GM19395 (cell line): ENCODE results near the gene AMMECR1L.
A peak's percentile ranks its signal among the peaks of the same experiment; 100 is the strongest.
"Not testable (repeated sequence)": the region's sequence is repeated elsewhere in the genome, so short reads cannot be mapped to it uniquely, and the experiment has no call there.

Experiments
- ATAC-seq: cut with Tn5 transposase; IDR thresholded peaks from one replicate; pipeline ENCODE4 v1.9.1; 2021; ENCODE audit warnings: mild to moderate bottlenecking, moderate library complexity; ENCODE audit not compliant: unreplicated experiment

Gene AMMECR1L

DNA sequence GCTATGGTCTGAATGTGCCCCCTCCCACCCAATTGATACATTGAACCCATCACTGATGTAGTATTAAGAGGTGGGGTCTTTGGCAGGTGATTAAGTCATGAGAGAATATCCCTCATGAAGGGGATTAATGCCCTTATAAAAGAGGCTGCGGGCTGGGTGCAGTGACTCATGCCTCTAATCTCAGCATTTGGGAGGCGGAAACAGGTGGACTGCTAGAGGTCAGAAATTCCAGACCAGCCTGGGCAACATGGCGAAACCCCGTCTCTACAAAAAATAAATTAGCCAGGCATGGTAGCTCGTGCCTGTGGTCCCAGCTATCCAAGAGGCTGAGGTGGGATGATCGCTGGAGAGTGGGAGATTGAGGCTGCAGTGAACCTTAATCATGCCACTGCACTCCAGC is 42.1 kb downstream of the AMMECR1L start:
- no peak for ATAC-seq

DNA sequence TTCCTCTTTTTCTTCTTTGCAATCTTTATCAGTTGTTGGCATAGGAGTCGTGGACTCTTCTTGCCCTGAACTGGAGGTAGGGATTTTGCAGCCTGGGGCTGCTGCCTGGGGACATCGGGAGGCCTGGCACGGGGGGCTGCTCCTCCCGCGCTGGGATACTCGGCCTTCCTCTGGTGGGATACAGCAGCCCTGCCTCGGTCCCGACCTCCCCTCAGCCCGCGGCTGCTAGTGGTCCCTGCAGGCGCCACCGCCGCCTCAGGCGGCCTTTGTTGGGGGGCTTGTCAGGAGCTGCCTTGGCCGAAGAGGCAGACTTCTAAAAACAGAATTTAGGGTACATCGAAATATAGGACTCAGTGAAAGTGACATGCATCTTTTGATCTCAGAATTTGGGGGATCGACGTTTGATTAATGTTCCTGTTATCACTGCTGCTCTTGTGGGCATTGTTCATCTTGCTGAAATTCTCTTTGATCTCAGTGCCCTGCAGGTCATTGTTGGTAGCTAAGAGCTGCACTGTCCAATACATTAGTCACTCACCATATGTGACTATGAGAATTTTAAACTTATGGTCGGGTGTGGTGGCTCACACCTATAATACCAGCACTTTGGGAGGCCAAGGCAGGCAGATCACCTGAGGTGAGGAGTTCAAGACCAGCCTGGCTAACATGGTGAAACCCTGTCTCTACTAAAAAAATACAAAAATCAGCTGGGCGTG is 44.1 kb downstream of the AMMECR1L start:
- ATAC-seq: no peak

DNA sequence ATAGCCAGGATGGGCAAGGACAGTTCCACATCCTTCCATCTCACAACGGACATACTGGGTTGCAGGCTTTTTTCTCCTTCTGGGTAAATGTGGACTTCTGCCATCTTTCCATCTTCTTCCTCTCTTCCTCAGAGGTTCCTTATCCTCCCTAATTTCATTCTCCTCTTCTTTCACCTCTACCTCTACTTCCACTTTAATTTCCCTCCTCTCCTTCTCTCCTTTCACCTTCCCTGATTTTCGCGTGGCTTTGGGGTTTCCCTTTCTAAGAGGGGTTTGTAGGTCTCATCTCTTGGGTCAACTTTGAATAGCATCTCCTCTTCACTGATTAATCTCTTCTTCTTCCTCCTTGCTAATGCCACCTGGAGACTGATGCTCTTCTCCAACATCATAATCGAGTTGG is 44.9 kb downstream of the AMMECR1L start:
- no peak for ATAC-seq

DNA sequence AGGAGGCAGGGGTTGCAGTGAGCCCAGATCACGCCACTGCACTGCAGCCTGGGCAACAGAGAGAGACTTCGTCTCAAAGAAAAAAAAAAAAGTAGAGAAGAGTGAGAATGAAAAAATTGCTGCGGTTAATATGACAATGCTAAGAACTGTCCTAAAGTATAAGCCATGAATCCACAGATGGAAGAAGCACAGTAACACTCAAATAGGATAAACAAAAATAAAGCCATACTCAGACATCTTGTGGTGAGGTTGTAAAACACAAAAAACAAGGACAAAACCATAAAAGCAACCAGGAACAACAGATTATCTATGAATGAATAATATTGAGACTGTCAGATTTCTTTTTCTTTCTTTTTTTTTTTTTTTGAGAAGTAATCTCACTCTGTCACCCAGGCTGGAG is 50.8 kb downstream of the AMMECR1L start:
- ATAC-seq: no peak

DNA sequence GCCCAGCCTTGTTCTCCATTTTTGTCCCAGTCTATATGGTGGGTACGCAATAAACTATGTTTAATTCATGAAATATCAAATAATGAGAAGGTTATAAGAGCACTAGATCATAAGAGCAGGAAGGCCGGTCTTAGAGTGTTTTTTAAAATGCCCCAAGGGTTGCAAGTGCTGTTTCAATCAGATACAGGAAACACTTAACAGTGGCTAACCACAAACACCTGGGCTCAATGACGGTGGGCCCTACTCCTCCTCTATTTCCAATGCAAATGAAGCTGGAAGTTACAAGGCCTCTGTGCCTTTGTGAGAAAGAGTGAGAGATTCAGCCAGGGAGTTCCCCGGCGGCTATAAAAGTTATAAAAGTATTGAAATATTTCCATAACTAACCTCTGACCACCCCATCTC is 55.9 kb downstream of the AMMECR1L start:
- peak; percentile 99 for ATAC-seq

DNA sequence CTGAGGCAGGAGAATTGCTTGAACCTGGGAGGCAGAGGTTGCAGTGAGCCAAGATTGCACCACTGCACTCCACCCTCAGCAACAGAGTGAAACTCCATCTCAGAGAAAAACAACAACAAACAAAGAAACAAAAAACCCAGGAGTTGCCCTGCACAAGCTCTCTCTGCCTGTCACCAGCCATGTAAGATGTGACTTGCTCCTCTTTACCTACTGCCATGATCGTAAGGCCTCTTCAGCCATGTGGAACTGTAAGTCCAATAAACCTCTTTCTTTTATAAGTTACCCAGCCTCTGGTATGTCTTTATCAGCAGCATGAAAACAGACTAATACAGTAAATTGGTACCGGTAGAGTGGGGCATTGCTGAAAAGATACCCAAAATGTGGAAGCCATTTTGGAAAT is 59.0 kb downstream of the AMMECR1L start:
- not testable (repeated sequence) for ATAC-seq

DNA sequence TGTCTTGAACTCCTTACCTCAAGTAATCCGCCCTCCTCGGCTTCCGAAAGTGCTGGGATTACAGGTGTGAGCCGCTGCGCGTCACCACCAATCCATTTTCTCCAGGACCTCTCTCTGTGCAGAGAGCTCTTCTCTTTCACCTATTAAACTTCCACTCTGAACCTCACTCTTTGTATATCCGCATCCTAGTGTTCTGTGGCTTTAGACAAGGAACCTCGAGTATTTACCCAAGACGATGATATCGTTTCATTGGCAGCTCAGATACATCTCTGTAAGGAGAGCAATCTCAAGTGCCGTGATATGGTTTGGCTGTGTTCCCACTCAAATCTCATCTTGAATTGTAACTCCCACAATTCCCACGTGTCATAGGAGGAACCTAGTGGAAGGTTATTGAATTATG is 59.7 kb downstream of the AMMECR1L start:
- ATAC-seq: no peak

DNA sequence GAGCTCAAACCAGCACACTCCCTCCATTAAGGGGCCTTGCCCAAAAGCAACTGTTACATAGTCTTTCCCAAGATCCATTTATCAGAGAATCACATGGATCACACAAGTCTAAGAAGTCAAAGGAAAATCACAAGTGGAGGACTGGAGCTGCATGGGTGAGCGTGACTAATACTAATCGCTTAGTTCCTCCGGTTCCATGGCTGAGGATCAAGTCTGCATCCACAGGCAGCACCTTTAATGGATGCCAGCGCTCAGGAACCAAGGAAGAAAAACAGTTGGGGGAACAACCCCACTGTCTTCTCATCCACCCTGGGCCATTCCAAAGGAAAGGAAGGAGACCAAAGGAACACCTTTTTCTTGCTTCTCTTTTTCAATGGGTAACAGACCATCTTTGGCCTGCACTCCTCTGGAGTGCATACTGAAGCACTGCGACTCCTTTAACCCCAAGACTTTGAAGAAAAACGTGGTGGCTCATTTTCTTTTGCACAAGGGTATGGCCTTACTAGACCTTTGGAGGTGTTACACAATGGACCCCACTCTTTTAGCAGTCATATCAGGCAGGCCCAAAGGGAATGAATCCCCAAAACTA is 65.6 kb downstream of the AMMECR1L start:
- ATAC-seq: no peak

DNA sequence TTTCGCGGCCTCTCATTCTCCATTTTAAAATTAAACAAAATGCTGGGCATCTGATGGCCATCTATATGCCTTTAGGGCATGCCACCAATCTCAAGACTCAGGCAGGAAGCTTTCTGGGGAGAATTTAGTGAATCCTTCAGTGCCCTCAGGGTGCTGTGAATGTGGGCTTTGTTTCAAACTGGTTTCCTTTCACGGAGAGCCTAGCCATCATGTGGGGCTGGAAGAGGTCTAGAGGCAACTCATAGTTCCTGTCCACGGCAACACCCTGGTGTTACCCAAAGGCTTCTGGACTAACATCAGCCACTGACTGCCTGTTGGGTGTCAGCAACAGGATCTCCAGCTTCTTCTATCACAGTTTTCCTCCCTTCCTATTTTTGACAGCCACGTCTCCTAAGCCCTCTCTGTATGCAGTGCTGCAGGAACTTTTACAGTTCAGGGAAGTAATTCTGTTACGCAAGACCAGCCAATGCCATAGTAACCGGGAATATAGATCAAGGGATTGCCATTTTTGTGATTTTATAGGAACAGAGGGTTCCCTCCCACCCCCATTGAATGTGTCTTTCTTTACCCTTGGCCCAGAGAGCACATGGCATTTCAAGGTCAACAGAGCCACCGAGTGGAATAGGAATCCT is 66.8 kb downstream of the AMMECR1L start:
- no peak for ATAC-seq

DNA sequence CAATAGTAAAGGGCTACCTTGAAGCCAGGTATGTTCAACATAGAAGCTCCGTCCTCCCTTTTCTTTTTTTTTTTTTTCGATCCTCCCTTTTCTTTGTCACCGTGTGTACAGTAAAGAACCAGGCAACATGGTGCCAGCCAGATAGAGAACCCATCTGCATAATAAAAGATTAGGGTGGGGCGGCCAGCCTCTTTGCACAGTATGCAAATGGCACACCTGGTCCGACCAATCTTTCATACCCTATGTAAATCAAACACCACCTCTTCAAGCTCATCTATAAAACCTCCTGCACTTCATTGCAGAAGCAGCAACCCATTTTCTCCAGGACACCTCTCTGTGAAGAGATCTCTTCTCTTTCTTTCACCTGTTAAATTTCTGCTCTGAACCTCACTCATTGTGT is 67.5 kb downstream of the AMMECR1L start:
- no peak for ATAC-seq

DNA sequence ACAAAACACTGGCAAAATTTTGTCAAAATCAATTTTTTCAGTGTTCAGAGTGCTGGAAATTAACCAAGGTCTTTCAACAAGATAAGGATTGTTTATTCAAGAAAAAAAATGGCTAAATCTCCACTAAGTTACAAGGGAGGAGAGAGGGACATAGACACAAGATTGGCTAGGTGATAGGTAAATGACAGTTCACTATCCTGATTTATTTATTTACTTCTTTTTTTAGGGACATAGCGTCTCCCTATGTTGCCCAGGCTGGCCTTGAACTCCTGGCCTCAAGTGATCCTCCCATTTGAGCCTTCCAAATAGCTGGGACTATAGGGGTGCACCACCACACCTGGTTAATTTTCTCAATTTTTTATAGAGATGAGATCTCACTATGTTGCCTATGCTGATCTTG is 71.1 kb downstream of the AMMECR1L start:
- no peak for ATAC-seq

DNA sequence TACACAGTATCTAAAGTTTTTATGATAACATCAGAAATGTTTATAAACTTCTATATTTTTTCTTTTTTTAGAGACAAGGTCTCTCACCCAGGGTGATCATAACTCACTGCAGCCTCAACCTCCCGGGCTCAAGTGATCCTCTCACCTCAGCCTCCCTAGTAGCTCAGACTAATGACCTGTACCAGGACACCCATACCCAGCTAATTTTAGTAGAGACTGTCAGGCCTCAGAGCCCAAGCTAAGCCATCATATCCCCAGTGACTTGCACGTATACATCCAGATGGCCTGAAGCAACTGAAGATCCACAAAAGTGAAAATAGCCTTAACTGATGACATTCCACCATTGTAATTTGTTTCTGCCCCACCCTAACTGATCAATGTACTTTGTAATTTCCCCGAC is 73.3 kb downstream of the AMMECR1L start:
- not testable (repeated sequence) for ATAC-seq
